DND-41 (cell line): ENCODE results near the gene WDR73.

Experiments
- EZH2 ChIP-seq: IDR thresholded peaks from 3 replicates; pipeline ENCODE4 v1.6.1; 2012; ENCODE audit warnings: borderline replicate concordance, low read depth, mild to moderate bottlenecking, moderate library complexity, low read length, inconsistent platforms; ENCODE audit not compliant: severe bottlenecking
- TF ChIP-seq, protein P1 (sequence below): IDR thresholded peaks from 2 replicates; pipeline ENCODE4 v1.5.1; 2012; ENCODE audit warnings: borderline replicate concordance, low read length, moderate library complexity, mild to moderate bottlenecking; ENCODE audit not compliant: poor library complexity, severe bottlenecking; ENCODE audit errors: extremely low read depth

- TF ChIP-seq, protein P1, sequence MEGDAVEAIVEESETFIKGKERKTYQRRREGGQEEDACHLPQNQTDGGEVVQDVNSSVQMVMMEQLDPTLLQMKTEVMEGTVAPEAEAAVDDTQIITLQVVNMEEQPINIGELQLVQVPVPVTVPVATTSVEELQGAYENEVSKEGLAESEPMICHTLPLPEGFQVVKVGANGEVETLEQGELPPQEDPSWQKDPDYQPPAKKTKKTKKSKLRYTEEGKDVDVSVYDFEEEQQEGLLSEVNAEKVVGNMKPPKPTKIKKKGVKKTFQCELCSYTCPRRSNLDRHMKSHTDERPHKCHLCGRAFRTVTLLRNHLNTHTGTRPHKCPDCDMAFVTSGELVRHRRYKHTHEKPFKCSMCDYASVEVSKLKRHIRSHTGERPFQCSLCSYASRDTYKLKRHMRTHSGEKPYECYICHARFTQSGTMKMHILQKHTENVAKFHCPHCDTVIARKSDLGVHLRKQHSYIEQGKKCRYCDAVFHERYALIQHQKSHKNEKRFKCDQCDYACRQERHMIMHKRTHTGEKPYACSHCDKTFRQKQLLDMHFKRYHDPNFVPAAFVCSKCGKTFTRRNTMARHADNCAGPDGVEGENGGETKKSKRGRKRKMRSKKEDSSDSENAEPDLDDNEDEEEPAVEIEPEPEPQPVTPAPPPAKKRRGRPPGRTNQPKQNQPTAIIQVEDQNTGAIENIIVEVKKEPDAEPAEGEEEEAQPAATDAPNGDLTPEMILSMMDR = peak; percentile 75
- no peak for TF ChIP-seq EZH2
These were observed 55.1 kb downstream of the WDR73 start for GRCh38 chr15:84598993-84599392.
